ENCODE data around the gene INSYN2B. TPM values are rescaled to one million over a fixed set of nuclear protein-coding genes. Genes with fewer than 3 reads are reported as not detected.

The INSYN2B gene
- total RNA-seq, 1 experiment from 2014 or later = not detected

- H3K4me1 ChIP-seq (ENCODE audit: control insufficient read depth in 1 of 2, insufficient read depth in 2 of 2, low read length in 2 of 2) = no peaks in the 10 kb centered on the region
- no peak overlapping the region for H3K27ac ChIP-seq (ENCODE audit: low read depth, low read length)
- H3K9me3 ChIP-seq (ENCODE audit: control insufficient read depth in 1 of 2, insufficient read depth in 1 of 2, low read depth in 1 of 2, low read length in 2 of 2) = no peaks in the 10 kb centered on the region
- POLR2A ChIA-PET = no interaction called here
- ATAC-seq (no peak), DNase-seq (ENCODE audit: low read depth, low spot score) (no peak)
- intact Hi-C loops (cut with micrococcal nuclease) = no loop called here
- H3K9me2 ChIP-seq (ENCODE audit: insufficient read depth) = no peaks in the 10 kb centered on the region
- TF ChIP-seq REST (IDR thresholded peaks at IDR 0.05; ENCODE audit: low read depth) (no peak), SP1 (IDR thresholded peaks at IDR 0.05; ENCODE audit: low read depth) (no peak), SIN3A (IDR thresholded peaks at IDR 0.05; ENCODE audit: low read depth) (no peak), POLR2AphosphoS5 (IDR thresholded peaks at IDR 0.05; ENCODE audit: low read depth, low read length) (no peak), CBX3 (IDR thresholded peaks at IDR 0.05; ENCODE audit: low read depth) (no peak), MAX (IDR thresholded peaks at IDR 0.05) (no peak), FOSL1 (IDR thresholded peaks at IDR 0.05; ENCODE audit: low read depth) (no peak), EZH2phosphoT487 (IDR thresholded peaks at IDR 0.05; ENCODE audit: borderline replicate concordance) (no peak), CEBPB (IDR thresholded peaks at IDR 0.05; ENCODE audit: low read depth) (no peak), RAD21 (IDR thresholded peaks at IDR 0.05; ENCODE audit: low read depth) (no peak), EGR1 (IDR thresholded peaks at IDR 0.05; ENCODE audit: low read depth) (no peak), CTCF (IDR thresholded peaks at IDR 0.05 in 2 of 3, conservative IDR thresholded peaks at IDR 0.05 in 1 of 3; ENCODE audit: borderline replicate concordance in 1 of 3, insufficient read depth in 1 of 3, low read depth in 2 of 3, low read length in 2 of 3) (no peak)
- H3K79me2 ChIP-seq (ENCODE audit: insufficient read depth, low read length) = no peaks in the 10 kb centered on the region
- no peak overlapping the region for H3K9ac ChIP-seq (ENCODE audit: low read length)
- no peaks in the 10 kb centered on the region for H3K36me3 ChIP-seq (ENCODE audit: control insufficient read depth in 1 of 2, insufficient read depth in 2 of 2, low read length in 2 of 2)
- peaks cover 6% of the 10 kb centered on the region; the same call in 1 of the 2 replicates for H3K27me3 ChIP-seq (ENCODE audit: insufficient read depth, low read length)
- RAD21 ChIA-PET (ENCODE audit: low non-redundant PET in 1 of 2, low total read pairs in 2 of 2, uncharacterized antibody in 2 of 2, unreplicated experiment in 2 of 2) = no interaction called here
- no peak overlapping the region for H2AFZ ChIP-seq (ENCODE audit: low read depth, low read length, poor library complexity, severe bottlenecking)
- no peaks in the 10 kb centered on the region for H4K20me1 ChIP-seq (ENCODE audit: insufficient read depth)
- H3K4me2 ChIP-seq (ENCODE audit: low read length) = no peak overlapping the region
- CTCF ChIA-PET = no interaction called here
- BruUV-seq (replicated peaks) = no TSS peak
- H3K4me3 ChIP-seq (replicated peaks in 1 of 2; ENCODE audit: low read depth in 1 of 2, low read length in 2 of 2) = no peak overlapping the region
Observed at GRCh38 chr5:169840405-169840804, 139.9 kb downstream of the INSYN2B start.
